T1000 (cell line): ENCODE measurements around the gene HDAC8.
A peak's percentile ranks its signal among the peaks of the same experiment; 100 is the strongest.
"Not testable (repeated sequence)": the region's sequence is repeated elsewhere in the genome, so short reads cannot be mapped to it uniquely, and the experiment has no call there.

Source experiments
- DNase-seq: peaks from one replicate; lab custom pipeline; 2025; ENCODE audit warnings: mixed read lengths; lab: John Stamatoyannopoulos, UW

HDAC8 gene

DNA sequence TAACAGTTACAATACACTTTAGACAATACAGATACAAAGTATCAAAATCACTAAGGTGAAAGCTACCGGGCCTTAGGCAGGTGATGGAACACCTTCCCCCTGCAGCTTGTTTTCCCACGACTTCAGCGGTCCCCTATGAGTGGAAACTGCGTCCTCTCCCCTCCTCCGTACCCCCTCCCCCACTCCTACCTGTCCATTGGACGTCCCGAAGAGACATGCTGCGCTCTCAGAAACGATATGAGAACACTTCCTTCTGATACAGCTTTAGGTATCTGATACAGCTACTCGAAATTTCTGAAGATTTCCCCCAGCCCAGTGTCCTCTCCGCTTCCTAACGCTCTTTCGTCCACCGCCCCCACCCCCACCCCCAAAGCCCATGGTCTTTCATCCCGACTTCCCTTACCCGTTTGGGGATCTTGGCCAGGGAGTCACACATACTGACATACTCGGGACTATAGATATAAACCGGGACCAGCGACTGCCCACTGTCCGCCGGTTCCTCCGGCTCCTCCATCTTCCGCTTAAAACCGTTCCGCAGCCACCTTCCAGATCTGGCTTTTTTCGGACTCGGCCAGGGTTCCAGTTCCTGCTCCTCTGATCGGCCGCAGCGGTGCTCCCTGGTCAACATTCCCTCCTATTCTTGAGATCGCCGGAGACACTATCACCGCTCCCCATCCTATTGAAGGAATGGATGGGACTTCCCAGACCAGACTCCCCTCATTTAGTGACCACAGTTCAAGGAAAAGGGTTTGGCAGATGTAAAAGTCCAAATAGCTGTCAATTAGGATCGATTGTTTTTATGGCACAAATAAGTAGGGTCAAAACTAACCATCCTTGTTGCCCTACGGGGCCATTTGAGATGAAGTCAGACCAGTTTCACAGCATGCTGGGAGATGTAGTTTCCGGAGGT, at the start of gene HDAC8:
Gene HDAC8, minus strand, starts transcription at position 596 of the 910 bp plus-strand sequence. Its CDS starts 82 bp downstream, at position 514.
- DNase-seq = peak; percentile 57

DNA sequence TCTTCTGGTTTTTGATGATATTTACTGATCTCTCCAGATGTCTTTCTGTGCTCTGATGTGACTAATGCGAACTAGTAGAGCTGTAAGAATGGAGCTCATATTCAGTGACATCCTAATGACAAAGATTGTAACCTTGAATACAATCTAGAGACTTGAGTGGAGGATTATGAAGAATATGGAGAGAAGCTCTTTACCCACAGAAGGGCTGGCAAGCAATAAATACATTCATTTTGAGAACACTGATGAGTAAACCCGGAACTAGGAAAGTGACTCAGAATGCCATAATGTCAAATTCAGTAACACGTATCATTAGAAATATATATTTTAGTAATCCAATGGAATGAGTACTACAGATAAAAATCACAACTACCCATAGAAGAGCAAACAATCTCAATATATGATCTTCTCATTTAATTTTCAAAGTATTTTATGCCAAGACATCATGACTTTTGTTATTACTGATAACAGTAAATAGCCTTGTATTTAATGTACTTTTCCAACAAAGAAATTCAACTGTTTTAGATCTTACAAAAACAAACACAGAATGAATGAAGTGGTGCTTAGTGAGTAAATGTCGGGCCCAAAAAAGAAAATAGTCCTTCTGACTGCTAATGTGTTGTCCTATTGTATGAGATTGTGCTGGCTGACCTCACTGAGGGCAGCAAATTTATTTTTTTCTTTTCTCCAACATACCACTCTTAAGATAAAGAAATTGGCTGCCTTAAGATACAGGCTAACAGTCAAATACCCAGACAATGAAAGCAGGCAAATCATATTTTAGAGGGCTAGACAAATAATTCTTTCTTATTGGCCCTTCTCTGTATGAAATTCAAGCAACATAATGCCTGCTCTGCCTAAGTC, 49.2 kb upstream of the HDAC8 start:
- DNase-seq = no peak

DNA sequence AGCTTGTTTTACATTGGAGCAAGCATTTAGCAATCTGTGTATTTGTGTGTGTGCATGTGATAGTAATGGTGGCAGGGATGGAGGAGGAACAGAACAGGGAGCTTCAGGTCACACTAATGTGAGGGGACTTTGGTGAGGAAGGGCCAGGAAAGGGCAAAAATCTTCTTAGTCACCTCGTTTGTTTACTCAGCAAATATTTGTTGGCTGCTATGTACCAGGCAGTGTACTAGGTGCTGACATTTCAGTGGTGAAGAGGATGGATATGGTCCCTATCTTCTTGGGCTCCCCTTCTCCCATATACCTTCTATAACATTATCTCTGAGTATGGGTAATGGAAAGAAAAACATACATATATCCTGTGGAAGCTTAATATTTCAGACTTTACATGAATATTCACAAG, 48.5 kb upstream of the HDAC8 start:
- no peak for DNase-seq

DNA sequence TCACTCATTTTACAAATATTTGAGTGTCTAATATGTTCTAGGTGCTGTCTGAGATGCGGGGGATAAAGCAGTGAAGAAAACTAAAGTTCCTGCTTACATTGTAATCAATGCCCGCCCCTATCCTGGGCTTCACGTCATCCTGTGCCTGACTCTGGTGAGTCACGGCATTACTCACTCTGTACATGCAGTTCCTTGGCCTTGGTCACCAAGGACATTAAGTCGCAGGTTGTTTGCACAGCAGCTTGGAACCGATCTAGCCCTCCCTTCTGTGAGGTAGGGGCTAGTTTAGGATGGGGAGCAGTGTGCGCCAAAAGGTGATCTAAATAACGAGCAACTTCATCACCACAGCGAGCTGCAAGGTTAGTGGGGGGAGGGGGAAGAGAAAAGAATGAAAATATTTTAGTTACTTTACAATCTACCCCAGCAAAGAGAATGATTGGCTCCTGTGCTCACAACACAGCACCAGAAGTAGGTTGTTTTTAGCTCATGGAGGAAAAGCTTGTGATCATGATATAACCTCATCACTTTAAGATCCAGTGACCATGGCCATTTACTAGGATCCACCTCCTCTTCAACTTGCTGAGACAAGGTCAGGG, 48.0 kb upstream of the HDAC8 start:
- peak; percentile 44 for DNase-seq

DNA sequence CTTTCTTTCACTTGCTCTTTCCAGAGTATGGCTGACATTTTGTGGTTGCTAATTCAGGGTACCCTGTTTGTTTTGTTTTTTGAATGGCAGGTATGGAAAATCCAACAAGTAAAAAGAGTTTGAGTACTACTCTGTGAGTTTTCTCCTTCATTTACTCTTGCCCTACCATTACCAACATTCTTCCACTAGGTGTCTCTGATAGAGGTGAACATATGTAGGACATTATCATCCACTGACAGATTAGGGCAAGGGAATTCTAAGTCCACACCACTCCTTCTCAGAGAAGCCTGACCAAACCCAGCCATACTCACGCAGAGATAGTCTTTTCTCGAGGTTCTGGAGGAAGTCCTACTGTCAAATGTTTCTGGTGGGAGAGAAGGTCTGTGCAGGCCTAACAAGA, 36.7 kb upstream of the HDAC8 start:
- no peak for DNase-seq

DNA sequence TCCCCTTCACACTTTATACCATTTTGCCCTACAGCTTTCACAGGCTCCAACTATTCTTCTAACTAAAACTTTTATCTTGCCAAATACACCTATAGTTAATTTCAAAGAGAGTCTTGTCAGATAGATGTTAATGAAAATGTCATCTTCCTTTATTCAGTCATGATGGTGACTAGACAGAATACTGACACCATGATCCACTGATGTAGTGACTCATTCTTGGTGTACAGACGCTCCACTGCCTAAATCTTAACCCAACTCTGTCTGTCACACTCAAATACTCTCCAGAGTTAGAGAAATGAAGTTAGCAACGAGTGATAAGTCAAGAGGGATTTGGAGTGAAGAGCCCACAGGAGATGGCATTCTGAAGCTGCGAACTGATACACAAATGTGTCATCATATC, 32.1 kb upstream of the HDAC8 start:
- no peak for DNase-seq

DNA sequence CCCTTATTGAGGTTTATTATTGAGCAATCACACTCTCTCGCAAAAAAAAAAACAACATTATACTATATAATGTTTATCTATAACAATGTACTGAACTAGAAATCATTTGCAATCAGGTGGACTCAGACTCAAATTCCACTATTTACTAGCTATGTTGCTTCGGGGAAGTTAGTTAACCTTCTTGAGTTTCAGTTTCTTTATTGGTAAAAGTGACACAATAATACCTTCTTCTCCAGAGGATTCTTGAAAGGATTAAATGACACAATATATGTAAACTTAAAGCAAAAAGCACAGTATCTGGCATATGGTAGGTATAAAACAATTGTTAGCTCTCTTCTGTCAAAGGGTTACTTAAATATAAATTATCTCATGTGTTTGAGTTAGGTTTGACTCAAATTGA, 31.5 kb upstream of the HDAC8 start:
- no peak for DNase-seq

DNA sequence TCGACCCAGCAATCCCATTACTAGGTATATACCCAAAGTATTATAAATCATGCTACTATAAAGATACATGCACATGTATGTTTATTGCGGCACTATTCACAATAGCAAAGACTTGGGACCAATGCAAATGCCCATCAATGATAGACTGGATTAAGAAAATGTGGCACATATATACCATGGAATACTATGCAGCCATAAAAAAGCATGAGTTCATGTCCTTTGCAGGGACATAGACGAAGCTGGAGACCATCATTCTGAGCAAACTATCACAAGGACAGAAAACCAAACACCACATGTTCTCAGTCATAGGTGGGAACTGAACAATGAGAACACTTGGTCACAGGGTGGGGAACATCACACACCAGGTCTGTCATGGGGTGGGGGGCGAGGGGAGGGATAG, 18.4 kb upstream of the HDAC8 start:
- DNase-seq = not testable (repeated sequence)

DNA sequence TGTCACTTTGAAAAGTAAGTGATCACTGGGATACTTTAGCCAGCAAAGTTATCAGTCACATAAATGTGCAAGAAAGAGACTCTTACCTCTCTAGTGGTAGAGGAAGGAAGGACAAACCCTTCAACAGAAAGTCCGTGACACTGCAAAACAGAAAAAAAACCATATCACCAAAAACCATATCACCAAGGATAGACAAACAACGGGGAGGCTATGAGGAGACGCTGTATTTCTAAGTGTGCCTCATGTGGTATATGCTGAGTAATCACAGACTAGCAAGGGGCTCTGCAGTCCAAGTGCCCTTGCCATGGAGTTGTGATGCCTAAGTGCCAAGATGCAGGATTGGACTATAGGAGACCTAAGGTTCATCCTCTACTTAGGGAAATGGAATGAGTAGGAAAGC, 11.5 kb upstream of the HDAC8 start:
- DNase-seq = no peak

DNA sequence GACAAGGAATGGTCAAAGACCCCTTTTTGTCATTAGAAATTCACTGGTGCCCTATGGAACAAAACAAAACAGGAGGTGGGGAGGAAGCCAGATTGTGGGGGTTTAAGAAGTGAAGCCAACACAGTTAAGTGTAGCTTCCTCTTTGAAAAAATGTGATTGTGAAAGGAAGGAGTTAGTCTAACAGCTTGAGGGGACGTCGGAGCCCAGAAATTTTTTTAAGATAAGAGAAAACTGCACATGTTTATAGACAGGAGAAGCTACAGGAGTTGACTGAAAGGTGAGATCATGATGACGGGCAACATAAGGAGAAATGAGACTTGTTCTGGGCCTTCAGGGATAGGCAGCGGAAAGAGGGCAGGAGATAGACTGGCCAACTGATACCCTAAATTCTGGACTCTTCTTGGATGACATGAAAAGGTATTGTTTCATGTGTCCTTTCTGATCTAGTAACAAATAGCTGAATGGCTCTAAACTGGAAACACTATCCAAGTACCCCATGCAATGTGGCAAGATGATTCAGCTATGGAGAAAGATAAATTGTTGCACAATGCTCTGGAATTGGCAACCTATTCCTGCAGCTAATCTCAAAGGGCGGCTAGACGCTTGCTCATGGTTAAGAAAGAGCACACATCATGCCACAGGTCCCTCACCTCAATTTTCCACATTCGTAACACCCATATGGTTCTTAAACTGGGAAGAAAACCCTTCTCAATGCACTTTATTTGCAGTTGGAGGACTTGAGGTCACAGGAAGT, 3.7 kb upstream of the HDAC8 start:
- no peak for DNase-seq

DNA sequence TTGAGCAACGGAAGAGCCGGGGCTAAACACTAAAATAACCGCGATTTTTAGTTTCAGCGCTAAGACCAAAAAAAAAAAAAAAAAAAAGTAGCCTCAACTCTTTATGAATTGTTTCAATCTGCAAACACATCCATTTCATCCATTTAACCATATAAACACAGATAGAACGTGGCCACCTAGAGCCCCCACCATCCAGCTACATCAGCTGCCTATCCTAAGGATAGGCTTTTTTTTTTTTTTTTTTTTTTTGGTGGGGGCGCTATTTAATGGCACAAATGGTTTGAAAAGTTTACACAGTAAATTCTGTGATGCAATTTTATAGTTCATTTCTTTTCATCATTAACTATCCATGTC, 492 bp upstream of the HDAC8 start:
- no peak for DNase-seq

DNA sequence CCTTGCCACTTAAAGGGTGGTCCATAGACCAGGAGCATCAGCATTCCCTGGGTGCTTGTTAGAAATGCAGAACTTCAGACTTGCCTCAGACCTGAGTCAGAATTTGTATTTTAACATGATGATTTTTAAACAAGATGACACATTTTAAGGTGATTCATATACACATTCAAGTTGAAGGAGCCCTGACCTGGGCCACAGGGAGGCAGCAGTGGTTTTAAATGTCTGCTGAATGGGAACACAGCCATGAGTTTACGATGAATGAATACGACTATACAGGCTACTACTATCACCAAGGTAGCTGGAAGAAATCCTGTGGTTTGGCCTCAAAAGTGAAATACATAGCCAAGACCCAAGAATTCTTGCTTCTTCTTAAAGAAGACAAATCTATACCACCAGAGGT, 2.9 kb downstream of the HDAC8 start:
- peak; percentile 19 for DNase-seq

DNA sequence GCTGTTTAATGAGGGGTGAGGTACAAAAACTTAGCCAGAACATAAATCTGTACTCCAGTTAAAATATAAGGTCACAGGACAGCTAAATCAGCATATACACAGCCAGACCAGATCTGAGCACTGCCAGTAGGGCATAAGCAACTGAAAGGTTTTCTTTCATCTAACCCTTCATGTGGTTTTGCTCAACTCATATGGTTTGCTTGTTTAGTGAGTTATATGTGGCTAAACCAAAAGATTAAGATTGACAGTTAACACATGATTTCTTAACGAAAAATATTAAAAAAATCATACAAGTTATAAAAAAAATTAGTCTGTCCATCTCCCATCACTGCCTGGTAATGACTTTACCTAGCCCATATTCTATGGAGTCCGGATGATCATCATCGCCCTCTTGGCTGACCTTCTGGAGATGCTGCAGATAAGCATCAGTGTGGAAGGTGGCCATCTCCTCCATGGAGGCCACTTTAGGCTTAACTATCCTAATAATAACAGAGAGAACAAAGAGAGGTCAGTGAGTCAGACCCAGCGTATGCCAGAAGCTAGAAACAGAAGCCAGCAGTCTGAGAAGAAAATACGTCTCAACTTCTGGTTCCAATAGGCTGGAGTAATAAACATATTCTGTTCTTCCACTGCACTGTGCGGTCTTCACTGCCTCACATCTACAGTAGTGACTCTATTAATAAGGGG, 4.1 kb downstream of the HDAC8 start:
- DNase-seq = no peak

DNA sequence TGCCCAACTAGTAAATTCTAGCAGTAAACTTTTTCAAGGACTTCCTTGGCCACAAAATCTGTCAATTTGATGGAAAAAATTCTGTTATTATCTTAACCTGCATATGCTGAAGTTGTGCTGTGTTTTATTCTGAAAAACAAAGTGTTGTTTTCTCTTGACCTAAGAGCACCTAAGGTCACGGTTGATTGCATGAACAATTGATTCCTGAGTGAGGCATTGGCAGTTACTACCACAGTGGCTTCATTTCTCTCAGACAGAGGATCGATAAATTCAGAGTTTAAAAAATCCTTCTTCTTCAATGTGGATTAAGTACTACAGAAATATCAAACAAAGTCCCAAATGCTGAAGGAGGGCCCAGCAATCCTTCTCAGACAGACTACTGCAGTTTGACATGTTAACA, 6.2 kb downstream of the HDAC8 start:
- DNase-seq = no peak

DNA sequence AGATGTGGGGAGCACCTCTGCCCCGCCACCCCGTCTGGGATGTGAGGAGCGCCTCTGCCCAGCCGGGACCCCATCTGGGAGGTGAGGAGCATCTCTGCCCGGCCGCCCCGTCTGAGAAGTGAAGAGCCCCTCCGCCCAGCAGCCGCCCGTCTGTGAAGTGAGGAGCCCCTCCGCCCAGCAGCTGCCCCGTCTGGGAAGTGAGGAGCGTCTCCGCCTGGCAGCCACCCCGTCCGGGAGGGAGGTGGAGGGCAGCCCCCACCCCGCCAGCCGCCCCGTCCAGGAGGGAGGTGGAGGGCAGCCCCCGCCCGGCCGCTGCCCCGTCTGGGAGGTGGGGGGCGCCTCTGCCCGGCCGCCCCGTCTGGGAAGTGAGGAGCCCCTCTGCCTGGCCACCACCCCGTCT, 13.0 kb downstream of the HDAC8 start:
- DNase-seq = not testable (repeated sequence)

DNA sequence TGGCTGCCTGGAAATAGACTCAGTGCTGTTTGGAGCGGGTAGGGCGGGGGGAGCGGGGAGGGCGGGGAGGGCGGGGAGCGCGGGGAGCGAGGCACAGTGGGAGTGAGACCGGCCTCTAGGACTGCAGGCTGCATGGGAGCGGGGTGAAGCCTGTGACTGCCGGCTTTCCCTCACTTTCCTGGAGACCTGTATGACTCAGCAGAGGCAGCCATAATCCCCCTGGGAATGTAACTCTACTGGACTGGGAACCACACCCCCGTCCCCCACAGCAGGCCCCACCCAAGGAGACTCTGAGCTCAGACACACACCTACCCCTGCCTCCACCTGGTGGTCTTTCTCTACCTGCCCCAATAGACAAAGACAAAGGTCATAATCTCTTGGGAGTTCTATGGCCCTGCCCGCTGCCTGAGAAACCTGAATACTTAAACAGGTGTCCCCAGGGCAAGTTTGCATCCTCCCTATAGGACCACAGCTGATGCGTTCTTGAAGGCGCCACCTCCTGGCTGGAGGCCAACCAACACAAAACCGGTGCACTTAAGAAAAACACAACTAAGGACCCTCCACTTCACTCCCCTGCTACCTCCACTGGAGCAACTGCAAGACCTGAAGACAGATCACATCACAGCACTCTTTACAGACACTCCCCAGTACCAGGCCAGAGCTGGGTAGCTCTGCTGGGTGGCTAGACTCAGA, 18.0 kb downstream of the HDAC8 start:
- DNase-seq = no peak

DNA sequence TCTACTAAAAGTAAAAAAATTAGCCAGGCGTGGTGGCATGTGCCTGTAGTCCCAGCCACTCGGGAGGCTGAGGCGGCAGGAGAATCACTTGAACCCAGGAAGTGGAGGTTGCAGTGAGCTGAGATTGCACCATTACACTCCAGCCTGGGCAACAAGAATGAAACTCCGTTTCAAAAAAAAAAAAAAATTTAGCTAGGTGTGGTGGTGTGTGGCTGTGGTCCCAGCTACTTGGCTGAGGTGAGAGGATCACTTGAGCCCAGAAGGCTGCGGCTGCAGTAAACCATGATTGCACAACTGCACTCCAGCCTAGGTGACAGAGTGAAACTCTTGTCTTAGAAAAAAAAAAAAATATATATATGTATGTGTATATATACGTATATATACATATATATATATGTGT, 20.2 kb downstream of the HDAC8 start:
- not testable (repeated sequence) for DNase-seq

DNA sequence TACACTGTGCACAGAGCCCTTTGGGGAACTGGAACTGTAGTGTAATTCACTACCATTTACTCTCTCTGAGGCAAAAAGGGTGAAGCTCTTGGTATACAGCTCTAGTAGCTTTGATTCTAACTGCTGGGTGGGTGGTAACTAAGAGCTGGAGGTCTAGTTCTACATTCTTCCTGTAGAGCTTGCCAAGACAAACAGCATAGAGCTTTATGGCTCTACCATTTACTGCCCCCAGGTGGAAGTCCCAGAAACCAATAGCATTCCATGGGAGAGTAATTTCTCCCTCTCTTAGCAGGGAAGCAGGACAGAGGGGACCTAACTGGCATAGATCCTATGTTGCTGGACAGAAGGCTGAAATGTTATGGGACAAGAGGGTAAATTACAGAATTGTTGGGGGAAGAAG, 26.7 kb downstream of the HDAC8 start:
- no peak for DNase-seq

DNA sequence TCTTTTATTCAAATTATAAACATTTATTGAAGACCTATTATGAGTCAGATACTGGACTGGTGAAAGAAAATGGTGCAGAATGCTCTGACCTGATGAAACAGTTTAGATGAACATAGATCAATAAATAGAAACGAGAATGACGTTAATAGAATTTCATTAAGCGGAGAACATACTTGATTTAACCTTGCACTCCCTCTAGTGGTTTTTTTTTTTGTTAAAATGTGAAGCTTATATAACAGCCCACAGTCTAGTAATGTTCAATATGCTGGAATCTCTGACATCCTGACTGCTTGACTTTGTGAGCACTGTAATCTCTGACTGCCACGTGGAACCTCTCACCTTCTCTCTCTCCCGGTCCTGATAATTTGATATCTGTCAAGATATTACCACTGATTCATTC, 32.3 kb downstream of the HDAC8 start:
- no peak for DNase-seq

DNA sequence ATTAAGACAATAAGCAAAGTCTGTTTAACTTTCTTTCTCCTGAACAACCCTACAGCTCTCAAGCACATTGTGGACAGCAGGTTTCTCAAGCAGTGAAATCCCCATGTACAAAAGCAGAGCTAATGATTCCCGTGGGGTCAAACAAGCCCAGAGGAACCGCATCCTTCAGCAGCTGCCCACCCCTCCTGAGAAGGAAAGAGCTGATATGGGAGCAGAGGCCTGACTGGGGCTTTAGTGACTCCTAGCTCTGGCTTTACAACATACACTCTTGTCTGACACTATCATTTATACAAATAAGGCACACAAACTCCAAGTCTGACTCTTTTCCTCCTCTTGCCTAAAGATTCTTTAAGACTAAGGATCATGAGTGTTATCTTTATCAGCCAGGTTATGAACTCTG, 32.8 kb downstream of the HDAC8 start:
- DNase-seq = no peak

DNA sequence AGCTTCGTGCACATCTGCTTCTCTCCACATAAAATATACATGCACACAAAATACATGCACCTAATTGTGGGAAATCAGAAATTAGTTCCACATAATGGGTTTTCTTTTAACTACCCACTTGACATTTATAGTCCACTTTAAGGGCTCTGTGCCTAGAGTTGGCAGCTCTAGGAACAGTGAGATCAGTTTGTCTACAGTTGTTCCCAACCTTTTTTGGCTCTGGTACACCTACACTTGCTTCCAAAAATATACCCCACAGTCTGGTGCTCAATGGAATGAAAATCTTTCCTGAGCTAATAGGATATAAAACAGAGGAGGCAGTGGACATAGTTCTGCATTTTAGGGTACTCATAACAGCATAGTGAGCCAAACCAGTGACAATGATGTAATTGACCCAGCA, 36.1 kb downstream of the HDAC8 start:
- DNase-seq = no peak
